K562 (cell line): ENCODE measurements around the gene ENDOG. TPM values are rescaled to one million over a fixed set of nuclear protein-coding genes. Genes with fewer than 3 reads are reported as not detected.

ENCODE experiments used
- BCOR ChIP-seq: fragments of 450-650 bp; IDR thresholded peaks from 2 replicates; pipeline ENCODE4 v1.6.1; 2016
- CEBPG ChIP-seq, 3 experiments: fragments of 200-800 bp in 1 of 3; sonication (Bioruptor generic) in 1 of 3; sonication (generic) in 1 of 3; formaldehyde crosslinking in 1 of 3; IDR thresholded peaks in 2 of 3; conservative IDR thresholded peaks in 1 of 3; 2 replicates each; pipeline versions ENCODE4 v1.6.1 to v1.8.0; 2016 to 2022; ENCODE audit warnings: missing compliant biosample characterization in 2 of 3, missing genetic modification characterization in 2 of 3, mild to moderate bottlenecking in 1 of 3, missing genetic modification reagents in 1 of 3
- CGGBP1 ChIP-seq: fragments of 250-450 bp; sonication (Bioruptor Pico); IDR thresholded peaks from 2 replicates; pipeline ENCODE4 v1.9.0; 2021; ENCODE audit warnings: mild to moderate bottlenecking
- ETV1 ChIP-seq: fragments of 450-650 bp; conservative IDR thresholded peaks from 2 replicates; pipeline ENCODE4 v1.6.1; 2016; ENCODE audit warnings: missing genetic modification characterization, control low read depth, low read depth, missing compliant biosample characterization
- ETV5 ChIP-seq: sonication (generic); formaldehyde crosslinking; IDR thresholded peaks from 2 replicates; pipeline ENCODE4 v1.4.0; 2020; ENCODE audit warnings: low read depth, mild to moderate bottlenecking, missing genetic modification reagents
- FOXK1 ChIP-seq: sonication (generic); formaldehyde crosslinking; IDR thresholded peaks from 2 replicates; pipeline ENCODE4 v1.8.0; 2022; ENCODE audit warnings: missing genetic modification reagents, mild to moderate bottlenecking, borderline replicate concordance
- HDAC3 ChIP-seq: fragments of 450-650 bp; IDR thresholded peaks from 2 replicates; pipeline ENCODE4 v1.6.1; 2018; ENCODE audit warnings: borderline replicate concordance, mild to moderate bottlenecking, moderate library complexity; ENCODE audit not compliant: partially characterized antibody
- IFI16 ChIP-seq: fragments of 250-450 bp; sonication (Bioruptor Pico); IDR thresholded peaks from 2 replicates; pipeline ENCODE4 v2.1.2; 2022; ENCODE audit warnings: mild to moderate bottlenecking, inconsistent platforms
- KLF10 ChIP-seq: fragments of 250-450 bp; sonication (Bioruptor Pico); IDR thresholded peaks from 2 replicates; pipeline ENCODE4 v1.6.1; 2021; ENCODE audit warnings: matching md5 sums
- MTF1 ChIP-seq: fragments of 250-450 bp; sonication (Bioruptor Pico); IDR thresholded peaks from 2 replicates; pipeline ENCODE4 v1.9.0; 2021; ENCODE audit warnings: moderate library complexity, mild to moderate bottlenecking, inconsistent platforms, borderline replicate concordance
- MYNN ChIP-seq, 2 experiments: sonication (generic); formaldehyde crosslinking in 1 of 2; IDR thresholded peaks; 2 replicates each; pipeline versions ENCODE4 v1.5.0 to v1.6.1; 2016 to 2020; ENCODE audit warnings: antibody characterized with exemption in 1 of 2, missing genetic modification reagents in 1 of 2
- NBN ChIP-seq: fragments of 450-650 bp; IDR thresholded peaks from 2 replicates; pipeline ENCODE4 v1.6.1; 2016; ENCODE audit warnings: low read depth, mild to moderate bottlenecking
- SAFB2 ChIP-seq: fragments of 200-400 bp; formaldehyde crosslinking; IDR thresholded peaks from 2 replicates; pipeline ENCODE4 v1.6.1; 2018; ENCODE audit warnings: borderline replicate concordance, low read length, low read depth, moderate library complexity; ENCODE audit not compliant: severe bottlenecking
- ZBTB1 ChIP-seq: sonication (generic); formaldehyde crosslinking; IDR thresholded peaks from 2 replicates; pipeline ENCODE4 v1.8.1; 2023; ENCODE audit warnings: missing genetic modification reagents, low read depth, mild to moderate bottlenecking, borderline replicate concordance
- ZBTB12 ChIP-seq: fragments of 250-450 bp; sonication (Bioruptor Pico); IDR thresholded peaks from 2 replicates; pipeline ENCODE4 v1.4.0; 2020
- ZBTB34 ChIP-seq: fragments of 250-450 bp; sonication (Bioruptor Pico); IDR thresholded peaks from 2 replicates; pipeline ENCODE4 v1.8.0; 2021; ENCODE audit warnings: mild to moderate bottlenecking, moderate library complexity
- ZNF146 ChIP-seq: IDR thresholded peaks from one replicate; pipeline ENCODE4 v1.6.1; 2018; ENCODE audit warnings: missing compliant biosample characterization; ENCODE audit not compliant: unreplicated experiment
- ZNF239 ChIP-seq: fragments of 250-450 bp; sonication (Bioruptor Pico); IDR thresholded peaks from 2 replicates; pipeline ENCODE4 v1.4.0; 2020; ENCODE audit warnings: mild to moderate bottlenecking
- ZNF431 ChIP-seq: sonication (generic); formaldehyde crosslinking; IDR thresholded peaks from 2 replicates; pipeline ENCODE4 v1.8.0; 2022; ENCODE audit warnings: mild to moderate bottlenecking, missing genetic modification reagents
- ZNF592 ChIP-seq: fragments of 450-650 bp; IDR thresholded peaks from 2 replicates; pipeline ENCODE4 v1.6.1; 2017; ENCODE audit warnings: antibody characterized with exemption, mild to moderate bottlenecking
- polyA plus RNA-seq, 8 experiments: library from polyadenylated mRNA; depleted of rRNA in 4 of 8; stranded (reverse) in 5 of 8; unstranded in 3 of 8; fragments of >200 nt; fragmentation: Nextera tagmentation in 2 of 8; fragmentation: Illumina TruSeq in 1 of 8; extraction: Ambion mirVana in 2 of 8; extraction: Trizol in 1 of 8; gene quantifications; 2 replicates each; pipeline versions ENCODE4 v1.2.1 to v1.2.3, GENCODE V29; 2011 to 2014; ENCODE audit warnings: inconsistent platforms in 1 of 8, missing spikeins in 1 of 8
- total RNA-seq, 7 experiments: library from RNA; depleted of rRNA in 6 of 7; stranded (reverse); fragments of >200 nt in 6 of 7; fragmentation: Illumina TruSeq in 2 of 7; extraction: Trizol in 2 of 7; gene quantifications; 2 replicates each; pipeline versions ENCODE4 v1.2.1 to v1.2.3, GENCODE V29; 2011 to 2021; ENCODE audit warnings: low replicate concordance in 1 of 7

Gene ENDOG
- total and polyA plus RNA-seq, 9 of the 15 experiments (the other 6 are each of a cell fraction or from before 2014, with no cell fraction given): 1.2 to 91.0 (median 25.5) TPM

GRCh38 chr9:128818099-128818838 lies at the start of gene ENDOG (continued):
- TF ChIP-seq BCOR: no peak
- peak; percentile 86 for TF ChIP-seq ZBTB1
- no peak for TF ChIP-seq KLF10 (CRISPR knock-in tag)
- TF ChIP-seq ZNF431 (CRISPR knock-in tag): no peak; the same call in 1 of the 2 replicates
- TF ChIP-seq ZNF239: no peak
- TF ChIP-seq FOXK1 (CRISPR knock-in tag): peak; percentile 56; the same call in 1 of the 2 replicates
- no peak; the same call in 1 of the 2 replicates for TF ChIP-seq CGGBP1 (CRISPR knock-in tag)
- TF ChIP-seq ZNF592: peak; percentile 64
- no peak for TF ChIP-seq SAFB2
- no peak for TF ChIP-seq ETV1 (tag)
- TF ChIP-seq CEBPG (CRISPR knock-in tag; IDR thresholded peaks at IDR 0.05): no peak
- no peak for TF ChIP-seq CEBPG (tag; conservative IDR thresholded peaks at IDR 0.05 in 1 of 2, IDR thresholded peaks at IDR 0.05 in 1 of 2)
- no peak for TF ChIP-seq MTF1 (CRISPR knock-in tag)
- TF ChIP-seq MYNN (IDR thresholded peaks at IDR 0.05): peak; percentile 13; the same call in 1 of the 2 replicates
- TF ChIP-seq MYNN (CRISPR knock-in tag; IDR thresholded peaks at IDR 0.05): no peak
- 0 out of 2 replicates have a peak, but pooled peaks have one; percentile 43 for TF ChIP-seq ZBTB12 (CRISPR knock-in tag)
- 0 out of 2 replicates have a peak, but pooled peaks have one; percentile 43 for TF ChIP-seq NBN
- TF ChIP-seq HDAC3: no peak
- TF ChIP-seq ZBTB34 (CRISPR knock-in tag): no peak
- TF ChIP-seq ZNF146: no peak
- peak; percentile 34; the same call in 1 of the 2 replicates for TF ChIP-seq ETV5
- no peak for TF ChIP-seq IFI16
